ENCODE results near the gene TMPRSS9. TPM values are rescaled to one million over a fixed set of nuclear protein-coding genes. Genes with fewer than 3 reads are reported as not detected.

TMPRSS9 gene
- total RNA-seq: under 1 TPM in 2 of 3 donors, not detected in 1; 0.17 to 0.41 TPM
- long read RNA-seq, donor 1, partial matches to known transcripts: 0 of 6 reads
- long read RNA-seq, donor 1, other reads (novel, unspliced or antisense): 6 of 6 reads
- long read RNA-seq, donor 2, partial matches to known transcripts: 0 of 1 reads
- long read RNA-seq, donor 2, other reads (novel, unspliced or antisense): 1 of 1 reads

DNA sequence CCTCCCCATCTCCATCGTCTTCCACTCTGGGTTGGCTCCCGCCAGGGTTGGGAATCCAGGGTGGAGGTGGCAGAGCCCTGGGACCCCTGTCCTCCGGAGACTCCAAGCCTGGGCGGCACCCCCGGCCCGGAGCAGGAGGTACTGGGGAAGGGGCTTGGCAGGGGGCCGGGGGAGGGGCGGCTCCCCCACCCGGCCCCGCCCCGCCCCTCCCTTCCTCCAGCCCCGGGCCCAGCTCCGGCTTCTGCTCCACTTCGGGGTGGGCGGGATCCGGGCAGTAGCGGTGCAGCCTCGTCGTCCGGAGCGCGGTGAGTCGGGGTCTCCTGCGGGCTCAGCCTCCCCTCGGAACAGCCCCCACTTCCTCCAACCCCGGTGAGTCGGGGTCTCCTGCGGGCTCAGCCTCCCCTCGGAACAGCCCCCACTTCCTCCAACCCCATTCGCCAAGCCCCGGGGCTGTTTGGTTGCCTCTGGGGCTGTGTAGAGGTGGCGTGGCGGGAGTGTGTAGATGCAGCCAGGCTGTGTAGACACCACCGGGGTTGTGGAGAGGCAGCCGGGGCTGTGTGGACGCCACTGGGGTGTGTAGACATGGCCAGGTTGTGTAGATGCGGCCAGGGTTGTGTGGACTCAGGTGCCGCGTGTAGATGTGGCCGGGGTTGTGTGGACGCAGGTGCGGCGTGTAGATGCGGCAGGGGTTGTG, at the start of gene TMPRSS9:
TSS of gene TMPRSS9 (plus strand) at position 274 of the 694 bp plus-strand sequence. CDS start 29,521 bp downstream, outside the sequence.
- TF ChIP-seq CTCF (IDR thresholded peaks at IDR 0.05): no peak
- intact Hi-C loops (cut with DNase I, micrococcal nuclease): no loop called here
- Histone ChIP-seq H3K9me3 (no peaks in the 10 kb centered on the region), H3K4me1 (ENCODE audit: low read depth) (peaks cover 3% of the 10 kb centered on the region), H3K4me3 (no peak within 1 kb of the TSS), H3K36me3 (ENCODE audit: low read depth) (no peaks in the 10 kb centered on the region)
- DNase-seq (peak in 1 of 3 donors; percentile 46), ATAC-seq (peak; percentile 14)

DNA sequence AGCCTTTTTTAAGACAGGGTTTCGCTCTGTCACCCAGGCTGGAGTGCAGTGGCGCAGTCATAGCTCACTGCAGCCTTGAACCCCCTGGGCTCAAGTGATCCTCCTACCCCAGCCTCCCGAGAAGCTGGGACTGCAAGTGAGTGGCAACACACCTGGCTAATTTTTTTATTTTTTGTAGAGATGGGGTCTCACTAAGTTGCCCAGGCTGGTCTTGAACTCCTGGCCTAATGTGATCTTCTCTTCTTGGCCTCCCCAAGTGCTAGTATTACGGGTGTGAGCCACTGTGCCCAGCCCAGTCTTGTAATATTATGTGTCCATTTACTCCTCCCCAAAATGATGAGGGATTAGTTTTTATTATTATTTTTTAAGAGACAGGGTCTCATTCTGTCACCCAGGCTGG, 49.0 kb upstream of the TMPRSS9 start:
- TF ChIP-seq CTCF (IDR thresholded peaks at IDR 0.05): no peak
- Histone ChIP-seq H3K36me3 (ENCODE audit: low read depth) (no peaks in the 10 kb centered on the region), H3K4me3 (no peak overlapping the region), H3K9me3 (peaks cover 3% of the 10 kb centered on the region), H3K4me1 (ENCODE audit: low read depth) (no peaks in the 10 kb centered on the region)
- DNase-seq (no peak), ATAC-seq (no peak)
- intact Hi-C loops (cut with DNase I, micrococcal nuclease): no loop called here

GRCh38 chr19:2312820-2313501, 47.1 kb upstream of the TMPRSS9 start:
- no peak for DNase-seq
- Histone ChIP-seq H3K4me3 (no peak overlapping the region), H3K9me3 (peaks cover 3% of the 10 kb centered on the region), H3K4me1 (ENCODE audit: low read depth) (no peaks in the 10 kb centered on the region), H3K36me3 (ENCODE audit: low read depth) (no peaks in the 10 kb centered on the region)
- intact Hi-C loops (cut with DNase I, micrococcal nuclease): no loop called here
- TF ChIP-seq CTCF (IDR thresholded peaks at IDR 0.05): no peak
- ATAC-seq: no peak

DNA sequence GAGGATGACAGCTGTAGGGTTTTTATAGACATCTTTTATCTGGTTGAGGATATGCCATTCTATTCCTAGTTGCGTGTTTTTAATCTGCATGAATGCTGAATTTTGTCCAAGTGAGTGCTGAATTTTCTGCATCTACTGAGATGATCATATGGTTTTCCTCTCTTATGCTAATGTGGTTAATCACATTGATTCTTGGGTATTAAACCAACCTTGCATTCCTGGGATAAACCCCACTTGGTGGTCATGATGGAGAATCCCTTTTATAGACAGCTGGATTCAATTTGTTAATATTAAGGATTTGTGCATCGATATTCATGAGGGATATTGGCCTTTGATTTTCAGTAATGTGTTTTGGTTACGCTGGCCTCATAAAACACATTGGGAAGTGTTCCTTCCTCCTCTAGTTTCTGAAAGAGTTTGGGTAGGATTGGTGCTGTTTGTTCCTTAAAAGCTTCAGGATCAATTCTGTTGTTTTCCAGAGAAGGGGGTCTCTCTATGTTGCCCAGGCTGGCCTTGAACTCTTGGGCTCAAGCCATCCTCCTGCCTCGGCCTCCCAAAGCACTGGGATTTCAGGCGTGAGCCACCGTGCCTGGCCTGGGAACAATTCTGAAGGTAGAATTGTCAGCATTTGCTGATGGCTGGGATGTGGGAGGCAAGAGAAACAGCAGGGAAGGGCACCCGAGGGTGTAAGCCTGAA, 44.8 kb upstream of the TMPRSS9 start:
- no peak for DNase-seq
- H3K9me3 ChIP-seq: peaks cover 3% of the 10 kb centered on the region
- no peak for ATAC-seq
- intact Hi-C loops (cut with DNase I, micrococcal nuclease): no loop called here
- no peaks in the 10 kb centered on the region for H3K4me1 ChIP-seq (ENCODE audit: low read depth)
- no peak for TF ChIP-seq CTCF (IDR thresholded peaks at IDR 0.05)
- H3K4me3 ChIP-seq: no peak overlapping the region
- H3K36me3 ChIP-seq (ENCODE audit: low read depth): no peaks in the 10 kb centered on the region

DNA sequence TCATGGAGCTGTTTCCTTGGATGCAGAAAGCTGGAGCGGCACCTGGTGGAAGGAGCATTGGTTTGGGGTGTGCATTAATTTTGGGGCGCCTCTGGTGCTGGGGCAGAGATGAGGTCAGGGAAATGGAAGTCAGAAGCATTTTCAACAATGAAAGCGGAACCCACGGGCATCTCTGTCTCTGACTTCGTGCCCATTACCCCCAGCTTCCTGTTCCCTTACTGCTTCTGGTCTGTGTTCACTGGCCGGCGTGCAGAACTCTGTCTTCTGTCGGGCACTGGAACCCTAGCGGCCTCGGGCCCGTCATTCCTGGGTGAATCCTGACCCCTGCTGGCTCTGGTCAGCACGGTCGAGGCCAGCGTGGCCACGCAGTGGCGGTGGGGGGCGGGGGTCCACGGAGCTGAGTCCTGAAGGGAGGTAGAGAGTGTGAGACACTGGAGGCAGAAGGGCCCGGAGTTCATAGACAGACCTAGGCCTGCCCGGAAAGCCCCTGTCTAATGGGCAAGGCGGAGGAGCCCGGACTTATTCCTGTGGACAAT, 44.2 kb upstream of the TMPRSS9 start:
- no peak overlapping the region for H3K4me3 ChIP-seq
- intact Hi-C loops (cut with DNase I, micrococcal nuclease): no loop called here
- no peaks in the 10 kb centered on the region for H3K4me1 ChIP-seq (ENCODE audit: low read depth)
- peak; percentile 67 to 81 (median 75) for DNase-seq
- peak; percentile 85 for ATAC-seq
- H3K9me3 ChIP-seq: peaks cover 3% of the 10 kb centered on the region
- no peaks in the 10 kb centered on the region for H3K36me3 ChIP-seq (ENCODE audit: low read depth)
- no peak for TF ChIP-seq CTCF (IDR thresholded peaks at IDR 0.05)

Measured in mucosa of descending colon (tissue), 3 donors.